Measurements from ENCODE around the gene ARHGAP22. TPM values are rescaled to one million over a fixed set of nuclear protein-coding genes. Genes with fewer than 3 reads are reported as not detected.

The ARHGAP22 gene
- total RNA-seq, 4 donors from 2014 or later: 2.2 to 9.1 (median 4.8) TPM

DNA sequence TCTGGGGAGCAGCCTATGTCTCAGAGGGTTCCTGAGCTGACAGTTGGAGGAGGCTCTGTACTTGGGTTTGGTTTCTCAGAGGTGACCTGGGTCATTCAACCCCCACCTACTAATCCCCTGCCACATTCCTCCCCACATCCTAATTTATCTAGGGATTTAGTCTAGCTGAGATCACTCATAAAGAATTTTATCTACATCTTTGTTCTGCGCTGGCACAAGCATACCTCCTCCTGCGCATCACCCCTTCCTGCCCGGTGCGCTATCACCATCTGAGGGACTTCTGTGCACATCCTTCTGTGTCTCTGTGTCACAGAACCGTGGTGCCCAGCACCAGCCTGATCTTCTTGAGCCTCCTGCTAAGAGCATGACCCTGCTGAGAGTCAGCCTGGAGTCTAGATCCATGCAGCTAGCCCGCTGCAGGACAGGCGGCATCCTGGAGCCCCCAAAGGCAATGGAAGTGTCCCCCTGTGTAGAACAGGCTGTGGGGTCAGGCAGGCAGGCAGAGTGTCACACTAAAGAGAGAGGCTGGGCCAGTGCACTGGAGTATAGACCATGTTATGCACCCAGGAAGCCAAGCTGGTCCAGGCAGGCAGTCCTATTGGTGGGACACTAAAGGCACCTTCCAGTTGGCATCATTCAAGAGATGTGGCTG is 63.6 kb downstream of the ARHGAP22 start:
- Histone ChIP-seq H3K4me1 (no peaks in the 10 kb centered on the region), H3K4me3 (no peak overlapping the region), H3K27me3 (no peaks in the 10 kb centered on the region), H3K36me3 (no peaks in the 10 kb centered on the region), H3K27ac (replicated peaks in 1 of 4) (no peak overlapping the region), H3K9me3 (no peaks in the 10 kb centered on the region)
- no peak for DNase-seq (ENCODE audit: extremely low spot score)
- TF ChIP-seq POLR2AphosphoS5 (IDR thresholded peaks at IDR 0.05) (no peak), EP300 (IDR thresholded peaks at IDR 0.05) (no peak), POLR2A (IDR thresholded peaks at IDR 0.05; ENCODE audit: low read depth) (no peak)
- TF ChIP-seq, protein P1, sequence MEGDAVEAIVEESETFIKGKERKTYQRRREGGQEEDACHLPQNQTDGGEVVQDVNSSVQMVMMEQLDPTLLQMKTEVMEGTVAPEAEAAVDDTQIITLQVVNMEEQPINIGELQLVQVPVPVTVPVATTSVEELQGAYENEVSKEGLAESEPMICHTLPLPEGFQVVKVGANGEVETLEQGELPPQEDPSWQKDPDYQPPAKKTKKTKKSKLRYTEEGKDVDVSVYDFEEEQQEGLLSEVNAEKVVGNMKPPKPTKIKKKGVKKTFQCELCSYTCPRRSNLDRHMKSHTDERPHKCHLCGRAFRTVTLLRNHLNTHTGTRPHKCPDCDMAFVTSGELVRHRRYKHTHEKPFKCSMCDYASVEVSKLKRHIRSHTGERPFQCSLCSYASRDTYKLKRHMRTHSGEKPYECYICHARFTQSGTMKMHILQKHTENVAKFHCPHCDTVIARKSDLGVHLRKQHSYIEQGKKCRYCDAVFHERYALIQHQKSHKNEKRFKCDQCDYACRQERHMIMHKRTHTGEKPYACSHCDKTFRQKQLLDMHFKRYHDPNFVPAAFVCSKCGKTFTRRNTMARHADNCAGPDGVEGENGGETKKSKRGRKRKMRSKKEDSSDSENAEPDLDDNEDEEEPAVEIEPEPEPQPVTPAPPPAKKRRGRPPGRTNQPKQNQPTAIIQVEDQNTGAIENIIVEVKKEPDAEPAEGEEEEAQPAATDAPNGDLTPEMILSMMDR (IDR thresholded peaks at IDR 0.05): no peak
- intact Hi-C loops (cut with DNase I): no loop called here
- 92% methylated on average over 7 of the region's 7 CpGs for WGBS

DNA sequence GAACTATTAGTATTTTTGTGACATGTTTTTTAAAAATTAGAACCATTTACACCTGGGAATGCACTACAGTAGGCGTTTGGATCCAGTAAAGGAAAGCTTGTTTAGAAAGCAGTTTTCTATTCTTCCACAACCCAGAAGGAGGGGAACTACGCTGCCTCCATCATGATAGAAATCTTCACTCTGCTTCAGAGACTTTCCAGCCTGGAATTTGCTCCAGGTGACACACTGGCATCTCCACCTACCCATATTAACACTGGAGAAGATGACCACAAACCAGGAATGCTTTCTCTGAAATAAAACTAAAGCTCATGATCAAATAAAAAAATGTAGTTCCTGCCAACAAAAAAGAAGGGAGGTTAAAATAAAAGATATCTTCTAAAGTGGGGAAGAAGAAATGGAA is 66.3 kb downstream of the ARHGAP22 start:
- no peak overlapping the region for H3K4me3 ChIP-seq
- WGBS: 98% methylated on average over 2 of the region's 2 CpGs
- intact Hi-C loops (cut with DNase I): no loop called here
- no peaks in the 10 kb centered on the region for H3K36me3 ChIP-seq
- TF ChIP-seq, protein P1 (IDR thresholded peaks at IDR 0.05): no peak
- no peak for TF ChIP-seq POLR2AphosphoS5 (IDR thresholded peaks at IDR 0.05)
- TF ChIP-seq POLR2A (IDR thresholded peaks at IDR 0.05; ENCODE audit: low read depth): no peak
- TF ChIP-seq EP300 (IDR thresholded peaks at IDR 0.05): no peak
- no peaks in the 10 kb centered on the region for H3K9me3 ChIP-seq
- H3K27me3 ChIP-seq: no peaks in the 10 kb centered on the region
- H3K4me1 ChIP-seq: peaks cover 0 to 8% (median 3%) of the 10 kb centered on the region in 4 donors
- DNase-seq (ENCODE audit: extremely low spot score): no peak
- H3K27ac ChIP-seq (replicated peaks in 1 of 4): no peak overlapping the region

DNA sequence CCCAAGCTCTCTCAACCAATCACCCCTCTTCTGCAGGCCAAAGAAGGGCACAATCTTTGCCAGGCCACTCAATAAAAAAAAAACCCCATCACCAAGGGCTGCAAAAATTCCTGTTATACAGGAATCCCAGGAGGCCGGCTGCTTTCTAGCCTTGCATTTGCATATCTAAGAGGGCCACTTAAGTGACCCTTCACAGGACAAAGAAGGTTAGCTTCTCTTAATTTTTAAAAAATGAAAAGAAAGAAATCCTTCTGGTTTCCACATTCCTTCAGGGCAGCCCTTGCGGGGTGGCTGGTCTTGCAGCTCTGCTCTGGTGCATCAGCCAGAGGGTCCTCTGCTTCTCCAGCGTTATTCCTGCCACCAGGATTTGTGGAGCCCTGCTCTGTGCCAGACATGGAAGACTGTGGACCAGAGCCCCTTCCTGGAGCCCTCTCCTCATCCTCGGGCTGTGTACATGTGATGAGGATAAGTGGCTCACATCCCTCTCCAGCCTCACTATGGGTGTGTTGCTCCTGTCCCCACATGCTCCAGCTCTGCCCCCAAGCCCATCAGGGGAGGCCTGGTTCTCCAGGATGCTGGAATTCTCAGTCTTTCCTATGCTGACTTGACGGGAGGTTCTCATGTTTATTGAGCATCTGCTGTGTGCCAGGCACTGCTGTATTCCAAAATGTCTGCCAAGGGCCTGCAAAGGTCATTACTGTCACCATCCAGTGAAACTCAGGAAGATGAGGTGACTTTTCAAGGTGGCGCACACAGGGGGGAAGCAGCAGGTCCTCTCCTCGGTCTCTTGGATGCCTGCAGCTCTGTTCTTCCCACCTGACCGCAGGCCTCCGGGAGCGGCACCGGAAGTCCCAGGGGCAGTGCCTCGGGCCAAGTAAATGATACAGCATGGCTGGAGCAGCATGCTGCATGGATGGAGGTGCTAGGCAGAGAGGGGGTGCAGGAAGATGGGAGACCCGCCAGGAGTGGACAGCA is 67.7 kb downstream of the ARHGAP22 start:
- TF ChIP-seq, protein P1 (IDR thresholded peaks at IDR 0.05): no peak
- TF ChIP-seq POLR2A (IDR thresholded peaks at IDR 0.05; ENCODE audit: low read depth) (no peak), POLR2AphosphoS5 (IDR thresholded peaks at IDR 0.05) (no peak), EP300 (IDR thresholded peaks at IDR 0.05) (no peak)
- peaks cover 0 to 8% (median 3%) of the 10 kb centered on the region in 4 donors for H3K4me1 ChIP-seq
- H3K9me3 ChIP-seq: no peaks in the 10 kb centered on the region
- DNase-seq (ENCODE audit: extremely low spot score): no peak
- no peak overlapping the region for H3K27ac ChIP-seq (replicated peaks in 1 of 4)
- no peak overlapping the region for H3K4me3 ChIP-seq
- H3K36me3 ChIP-seq: no peaks in the 10 kb centered on the region
- 88% methylated on average over 6 of the region's 13 CpGs for WGBS
- intact Hi-C loops (cut with DNase I): no loop called here
- H3K27me3 ChIP-seq: no peaks in the 10 kb centered on the region

DNA sequence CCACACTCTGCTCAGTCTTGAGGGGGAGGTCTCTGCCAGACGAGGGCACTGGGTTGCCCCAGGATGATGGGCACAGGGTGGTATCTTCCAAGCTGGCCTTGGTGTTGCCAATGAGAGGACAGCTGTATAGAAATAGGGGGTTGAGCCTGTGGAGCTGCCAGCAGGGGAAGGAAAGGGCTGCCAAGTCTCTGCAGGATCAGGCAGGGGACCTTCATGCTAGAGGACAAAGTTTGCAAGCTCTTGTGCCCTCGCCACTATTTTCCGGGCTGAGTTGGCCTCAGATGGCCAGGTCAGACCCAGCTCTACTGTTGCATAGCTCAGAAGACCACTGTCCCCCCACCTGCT is 68.7 kb downstream of the ARHGAP22 start:
- H3K36me3 ChIP-seq: no peaks in the 10 kb centered on the region
- H3K4me1 ChIP-seq: peaks cover 0 to 8% (median 3%) of the 10 kb centered on the region in 4 donors
- H3K9me3 ChIP-seq: no peaks in the 10 kb centered on the region
- TF ChIP-seq EP300 (IDR thresholded peaks at IDR 0.05) (no peak), POLR2AphosphoS5 (IDR thresholded peaks at IDR 0.05) (no peak), POLR2A (IDR thresholded peaks at IDR 0.05; ENCODE audit: low read depth) (no peak)
- TF ChIP-seq, protein P1 (IDR thresholded peaks at IDR 0.05): no peak
- intact Hi-C loops (cut with DNase I): no loop called here
- 100% methylated on average over 3 of the region's 3 CpGs for WGBS
- no peak overlapping the region for H3K4me3 ChIP-seq
- H3K27ac ChIP-seq (replicated peaks in 1 of 4): no peak overlapping the region
- no peaks in the 10 kb centered on the region for H3K27me3 ChIP-seq
- no peak for DNase-seq (ENCODE audit: extremely low spot score)
